22Rv1 (cell line): ENCODE data around the gene S100Z.
"Not testable (repeated sequence)": the region's sequence is repeated elsewhere in the genome, so short reads cannot be mapped to it uniquely, and the experiment has no call there.

Experiments used
- H3K27ac ChIP-seq: fragments of 450-650 bp; 2 replicates; pipeline ENCODE4 v1.5.1; 2017
- ZFX ChIP-seq: fragments of 450-650 bp; IDR thresholded peaks from 2 replicates; pipeline ENCODE4 v1.6.1; 2017; ENCODE audit warnings: antibody characterized with exemption, borderline replicate concordance
- TF ChIP-seq, protein P1 (sequence below): fragments of 450-650 bp; IDR thresholded peaks from 2 replicates; pipeline ENCODE4 v1.5.1; 2017; ENCODE audit warnings: mild to moderate bottlenecking

The S100Z gene

DNA sequence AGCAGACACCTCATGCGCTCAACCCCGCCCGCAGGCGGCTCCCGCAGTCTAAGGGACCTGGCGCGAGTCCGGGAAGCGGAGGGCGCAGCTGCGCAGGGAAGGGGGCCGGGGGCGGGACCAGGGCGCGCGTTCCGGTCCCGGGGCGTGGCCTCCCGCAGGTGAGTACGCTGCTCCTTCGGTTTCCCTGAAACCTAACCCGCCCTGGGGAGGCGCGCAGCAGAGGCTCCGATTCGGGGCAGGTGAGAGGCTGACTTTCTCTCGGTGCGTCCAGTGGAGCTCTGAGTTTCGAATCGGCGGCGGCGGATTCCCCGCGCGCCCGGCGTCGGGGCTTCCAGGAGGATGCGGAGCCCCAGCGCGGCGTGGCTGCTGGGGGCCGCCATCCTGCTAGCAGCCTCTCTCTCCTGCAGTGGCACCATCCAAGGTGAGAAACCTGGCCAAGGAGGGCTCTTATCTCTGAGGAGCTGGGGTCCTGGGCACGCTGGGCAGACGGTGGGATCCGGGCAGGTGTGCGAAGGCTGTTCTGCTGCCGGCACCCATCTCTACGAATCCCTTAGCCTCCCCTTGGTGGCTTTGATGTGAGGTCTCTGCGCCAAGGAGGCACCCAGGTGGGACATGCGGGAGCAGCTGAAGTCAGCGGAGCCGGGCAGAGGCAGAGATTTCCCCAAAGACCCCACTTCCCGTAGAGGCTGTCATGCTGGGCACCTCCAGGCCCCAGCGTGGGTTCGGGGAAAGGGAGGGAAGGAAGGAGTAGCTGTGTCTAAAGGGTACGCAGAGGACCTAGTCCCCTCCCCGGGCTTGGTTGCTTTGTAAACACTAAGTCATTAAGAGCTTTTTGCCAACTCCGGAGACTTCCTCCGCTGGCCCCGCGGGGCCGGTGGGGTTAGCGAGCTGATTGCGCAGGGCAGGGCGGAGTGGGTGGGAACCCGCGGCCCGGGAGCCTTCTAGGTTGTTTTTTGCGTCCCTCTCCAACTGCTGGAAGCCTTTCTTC, 30.7 kb upstream of the S100Z start, which contains the start of gene F2RL1:
Gene F2RL1, plus strand, starts transcription at position 187 of the 988 bp plus-strand sequence. Its CDS starts 153 bp downstream, at position 340.
- TF ChIP-seq, protein P1, sequence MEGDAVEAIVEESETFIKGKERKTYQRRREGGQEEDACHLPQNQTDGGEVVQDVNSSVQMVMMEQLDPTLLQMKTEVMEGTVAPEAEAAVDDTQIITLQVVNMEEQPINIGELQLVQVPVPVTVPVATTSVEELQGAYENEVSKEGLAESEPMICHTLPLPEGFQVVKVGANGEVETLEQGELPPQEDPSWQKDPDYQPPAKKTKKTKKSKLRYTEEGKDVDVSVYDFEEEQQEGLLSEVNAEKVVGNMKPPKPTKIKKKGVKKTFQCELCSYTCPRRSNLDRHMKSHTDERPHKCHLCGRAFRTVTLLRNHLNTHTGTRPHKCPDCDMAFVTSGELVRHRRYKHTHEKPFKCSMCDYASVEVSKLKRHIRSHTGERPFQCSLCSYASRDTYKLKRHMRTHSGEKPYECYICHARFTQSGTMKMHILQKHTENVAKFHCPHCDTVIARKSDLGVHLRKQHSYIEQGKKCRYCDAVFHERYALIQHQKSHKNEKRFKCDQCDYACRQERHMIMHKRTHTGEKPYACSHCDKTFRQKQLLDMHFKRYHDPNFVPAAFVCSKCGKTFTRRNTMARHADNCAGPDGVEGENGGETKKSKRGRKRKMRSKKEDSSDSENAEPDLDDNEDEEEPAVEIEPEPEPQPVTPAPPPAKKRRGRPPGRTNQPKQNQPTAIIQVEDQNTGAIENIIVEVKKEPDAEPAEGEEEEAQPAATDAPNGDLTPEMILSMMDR = no peak
- TF ChIP-seq ZFX = no peak
- peak within 1 kb of the TSS; percentile 74 for H3K27ac ChIP-seq

DNA sequence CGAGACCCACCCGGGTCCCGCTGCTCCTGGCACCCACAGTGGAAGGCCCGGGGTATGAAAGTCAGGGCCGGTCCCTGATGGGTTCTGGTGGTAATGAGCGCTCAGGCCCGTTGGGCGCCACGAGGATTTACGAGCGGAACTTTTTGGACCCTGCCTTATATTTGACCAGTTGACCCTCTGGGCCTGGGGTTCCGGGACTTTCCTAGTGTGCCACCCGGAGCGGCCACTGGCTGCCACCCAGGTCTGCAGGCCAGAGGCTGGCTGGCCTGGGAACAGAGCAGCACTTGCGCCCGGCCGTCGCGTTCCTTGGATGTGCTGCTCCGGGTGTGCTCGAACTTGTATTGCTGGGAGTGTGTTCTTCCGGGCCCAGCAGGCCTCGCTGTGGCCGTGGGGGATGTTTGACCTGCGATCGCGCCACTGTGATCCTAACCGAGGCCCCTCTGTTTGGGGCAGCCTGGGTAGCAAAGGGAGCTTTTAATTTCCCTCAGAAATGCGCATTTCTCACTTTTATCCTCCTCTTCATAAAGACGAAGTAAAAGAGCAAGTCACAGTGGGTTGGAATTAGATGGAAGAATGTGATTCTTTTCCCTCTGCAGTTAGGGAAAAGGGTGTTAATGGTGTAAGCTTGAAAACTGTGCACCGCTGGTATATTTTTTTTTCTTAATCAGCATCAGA, 29.8 kb upstream of the S100Z start:
- no peak for TF ChIP-seq ZFX
- TF ChIP-seq, protein P1 = no peak
- peak overlapping the region; percentile 74 for H3K27ac ChIP-seq

DNA sequence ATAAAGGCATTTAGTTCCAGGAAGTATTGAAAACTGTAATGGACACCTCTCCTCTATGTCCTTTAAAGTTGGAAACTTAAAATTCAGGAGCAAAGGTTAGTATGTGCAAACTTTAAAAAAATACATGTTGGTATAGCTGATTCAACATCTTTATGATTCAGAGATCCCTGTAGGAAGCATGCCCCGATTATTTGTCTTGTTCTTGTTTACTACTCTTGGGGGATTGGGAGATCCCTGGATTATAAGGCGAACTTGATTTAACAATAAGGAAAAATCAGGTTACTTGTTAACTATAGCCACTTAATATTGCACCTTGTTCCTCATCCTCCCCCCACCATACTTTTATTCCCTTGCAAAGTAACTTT, 29.3 kb upstream of the S100Z start:
- peak overlapping the region; percentile 74 for H3K27ac ChIP-seq

DNA sequence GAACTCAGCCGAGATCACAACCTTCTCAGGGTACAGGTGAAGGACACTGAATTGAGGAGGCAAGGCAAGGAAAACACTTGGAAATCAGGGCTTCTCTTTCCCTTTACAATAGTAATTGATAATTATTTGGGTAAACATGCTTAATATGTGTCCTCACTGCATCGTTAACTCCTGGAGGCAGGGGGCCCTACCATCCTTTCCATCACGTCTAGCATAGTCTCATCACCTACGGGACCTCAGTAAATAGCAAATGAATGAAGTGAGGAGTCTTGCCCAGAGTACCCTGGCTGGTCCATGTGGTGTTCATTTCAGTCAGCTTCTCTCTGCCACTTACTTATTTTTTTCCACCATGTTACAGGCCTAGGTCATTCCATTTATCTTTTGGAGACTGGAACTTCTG, 28.7 kb upstream of the S100Z start:
- H3K27ac ChIP-seq = peak overlapping the region; percentile 74; the same call in 1 of the 2 replicates
- no peak for TF ChIP-seq ZFX
- TF ChIP-seq, protein P1 = no peak

More for the DNA sequence above, 29.3 kb upstream of the S100Z start:
- TF ChIP-seq ZFX = no peak
- TF ChIP-seq, protein P1 = no peak

DNA sequence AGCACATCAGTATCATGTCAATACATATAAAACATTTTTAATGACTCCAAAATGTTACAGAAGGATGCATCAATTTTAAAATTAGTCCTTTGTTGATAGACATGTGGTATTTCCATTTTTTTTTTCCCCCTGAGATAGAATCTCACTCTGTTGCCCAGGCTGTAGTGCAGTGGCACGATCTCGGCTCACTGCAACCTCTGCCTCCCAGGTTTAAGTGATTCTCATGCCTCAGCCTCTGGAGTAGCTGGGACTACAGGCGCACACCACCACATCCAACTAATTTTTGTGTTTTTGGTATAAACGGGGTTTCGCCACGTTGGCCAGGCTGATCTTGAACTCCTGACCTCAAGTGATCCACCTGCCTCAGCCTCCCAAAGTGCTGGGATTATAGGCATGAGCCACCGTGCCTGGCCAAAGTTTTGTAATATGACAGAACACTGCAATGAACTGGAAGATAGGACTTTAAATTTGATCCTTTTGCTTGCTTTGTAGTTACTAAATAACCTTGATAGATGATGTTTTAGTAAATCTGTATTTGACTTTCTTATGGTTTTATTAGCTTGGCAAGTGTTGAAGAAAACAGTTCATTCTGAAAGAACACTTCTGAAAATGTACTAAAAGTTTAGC, 27.6 kb upstream of the S100Z start:
- H3K27ac ChIP-seq = peak overlapping the region; percentile 29; the same call in 1 of the 2 replicates

DNA sequence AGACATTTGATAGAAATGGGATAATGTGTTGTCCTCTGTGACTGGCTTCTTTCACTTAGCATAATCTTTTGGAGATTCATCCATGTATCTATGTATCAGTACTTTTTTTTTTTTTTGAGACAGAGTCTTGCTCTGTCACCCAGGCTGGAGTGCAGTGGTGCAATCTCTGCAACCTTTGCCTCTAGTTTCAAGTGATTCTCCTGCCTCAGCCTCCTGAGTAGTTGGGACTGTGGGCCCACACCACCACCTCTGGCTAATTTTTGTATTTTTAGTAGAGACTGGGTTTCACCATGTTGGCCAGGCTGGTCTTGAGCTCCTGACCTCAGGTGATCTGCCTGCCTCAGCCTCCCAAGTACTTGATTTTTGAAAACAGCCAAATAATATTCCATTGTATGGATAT, 23.4 kb upstream of the S100Z start:
- H3K27ac ChIP-seq = not testable (repeated sequence)

DNA sequence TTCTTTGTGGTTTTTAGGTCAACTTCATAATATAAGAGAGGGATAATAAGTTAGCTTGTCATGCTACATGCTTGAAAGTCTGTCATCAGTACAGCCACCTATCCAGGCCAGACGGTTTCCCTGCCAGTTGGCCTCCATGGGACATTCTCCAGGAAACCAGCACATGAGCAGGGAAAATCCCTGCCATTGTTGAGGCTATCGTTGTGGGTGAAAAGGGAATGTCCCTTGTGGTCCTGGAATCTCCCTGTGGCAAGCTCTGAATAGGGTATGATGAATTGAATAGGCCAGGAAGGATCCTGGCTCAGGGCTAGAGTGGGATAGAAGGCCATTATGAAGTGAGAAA, 18.7 kb upstream of the S100Z start:
- no peak for TF ChIP-seq ZFX
- TF ChIP-seq, protein P1 = no peak
- no peak overlapping the region for H3K27ac ChIP-seq

DNA sequence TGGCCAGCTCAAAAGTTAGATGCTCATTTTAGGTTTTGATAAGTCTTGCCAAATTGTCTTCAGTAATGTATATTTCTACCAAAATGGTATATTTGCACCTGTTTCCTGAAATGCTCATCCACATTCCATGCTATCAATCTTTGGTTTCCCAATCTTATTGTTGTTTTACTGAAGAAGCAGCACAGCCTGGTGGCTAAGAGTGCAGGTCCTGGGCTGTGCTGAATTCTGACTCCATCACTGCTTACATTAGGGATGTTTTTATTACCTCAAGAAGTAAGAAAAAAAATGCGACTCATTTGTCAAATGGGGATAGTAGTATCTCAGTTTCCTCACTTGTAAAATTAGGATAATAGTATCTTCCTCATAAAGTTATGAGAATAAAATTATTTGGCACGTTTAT, 13.6 kb upstream of the S100Z start:
- no peak for TF ChIP-seq ZFX
- TF ChIP-seq, protein P1 = no peak
- no peak overlapping the region for H3K27ac ChIP-seq
